Measurements from ENCODE around the gene CCSER1.

DNA sequence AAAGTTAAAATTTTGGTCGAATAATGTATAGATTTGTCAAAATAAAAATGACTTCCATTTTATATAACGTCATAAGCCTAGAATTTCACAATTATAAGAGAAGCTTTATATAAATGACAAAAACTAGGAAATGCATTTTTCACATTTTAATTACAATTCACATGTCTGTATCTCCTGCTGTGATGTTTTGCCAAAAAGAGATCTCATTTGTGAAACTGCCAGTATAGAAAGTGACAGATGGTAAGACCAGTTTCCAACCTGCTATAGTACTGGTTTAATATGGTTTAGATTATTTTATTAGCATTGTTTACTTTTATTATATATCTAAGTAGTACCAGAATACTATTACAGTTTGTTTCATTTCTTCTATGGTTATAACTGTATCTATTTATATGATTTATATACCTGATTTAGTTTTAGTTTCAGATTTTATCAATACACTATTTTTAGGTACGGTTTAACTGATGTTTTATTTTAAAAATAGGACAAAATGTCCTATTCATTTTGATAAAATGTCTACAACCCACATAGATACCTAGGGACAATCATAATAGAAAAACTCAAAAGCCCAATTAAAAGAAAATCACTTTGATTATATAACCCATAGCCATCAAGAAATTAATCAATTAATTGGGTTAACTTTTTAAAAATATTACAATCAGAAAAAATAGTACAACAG, 5.4 kb upstream of the CCSER1 start:
- no peak for TF ChIP-seq CTCF (IDR thresholded peaks at IDR 0.05; ENCODE audit: low read length)
- TF ChIP-seq EZH2 (IDR thresholded peaks at IDR 0.05; ENCODE audit: borderline replicate concordance, low read length), result no peak

Data from OCI-LY1 (cell line).